AG04450 (cell line): Measurements from ENCODE around the gene CYGB. TPM values are rescaled to one million over a fixed set of nuclear protein-coding genes. Genes with fewer than 3 reads are reported as not detected.

Source experiments
- CTCF ChIA-PET: fragments of 300-600, 350-600 bp; formaldehyde crosslinking; extraction: SDS; loops from one replicate; lab custom pipeline; 2022; ENCODE audit warnings: antibody characterized with exemption, inconsistent platforms; lab: Charles Lee
- POLR2A ChIA-PET: fragments of 350-600 bp; formaldehyde crosslinking; extraction: SDS; loops from one replicate; lab custom pipeline; 2021; ENCODE audit warnings: antibody characterized with exemption, inconsistent platforms; lab: Yijun Ruan, JAX
- DNase-seq: peaks from one replicate; pipeline ENCODE4 v3.0.0-alpha.2; 2011; ENCODE audit warnings: low read depth, low spot score
- H3K27ac ChIP-seq: one replicate; pipeline ENCODE4 v1.5.1; 2012; ENCODE audit warnings: low read depth, low read length, control low read depth
- H3K27me3 ChIP-seq: one replicate; pipeline ENCODE4 v1.6.0; 2012; ENCODE audit warnings: low read length; ENCODE audit not compliant: control insufficient read depth, insufficient read depth
- H3K4me3 ChIP-seq: 2 replicates; pipeline ENCODE4 v1.5.1; 2011; ENCODE audit warnings: mild to moderate bottlenecking, low read depth, low read length, control low read depth
- H3K9me3 ChIP-seq: 2 replicates; pipeline ENCODE4 v1.5.1; 2012; ENCODE audit warnings: low read length; ENCODE audit not compliant: control insufficient read depth, insufficient read depth
- polyA plus RNA-seq: library from polyadenylated mRNA; depleted of rRNA; stranded (reverse); fragments of >200 nt; gene quantifications from 2 replicates; pipeline ENCODE4 v1.2.3, GENCODE V29; 2011
- TF ChIP-seq, protein P1 (sequence below): IDR thresholded peaks from 2 replicates; pipeline ENCODE4 v1.5.1; 2011; ENCODE audit warnings: low read depth, low read length, control low read depth, inconsistent platforms

CYGB gene
- polyA plus RNA-seq, 1 experiment, result 7.4 TPM

GRCh38 chr17:76506408-76507345 is 30.8 kb downstream of the CYGB start:
- H3K27ac ChIP-seq, result no peak overlapping the region

GRCh38 chr17:76504117-76504516 is 33.4 kb downstream of the CYGB start:
- Histone ChIP-seq H3K27me3 (peaks cover 5% of the 10 kb centered on the region), H3K4me3 (no peak overlapping the region), H3K9me3 (no peaks in the 10 kb centered on the region; the same call in 1 of the 2 replicates), H3K27ac (no peak overlapping the region)
- ChIA-PET POLR2A (no interaction called here), CTCF (interaction anchor here (0.6 to 6.6 kb wide), 9 partner anchors 21 to 167 kb away, joined by 3 to 121 read pairs (median 3); partner anchors contain the start of gene AANAT)
- no peak for DNase-seq
- TF ChIP-seq, protein P1, sequence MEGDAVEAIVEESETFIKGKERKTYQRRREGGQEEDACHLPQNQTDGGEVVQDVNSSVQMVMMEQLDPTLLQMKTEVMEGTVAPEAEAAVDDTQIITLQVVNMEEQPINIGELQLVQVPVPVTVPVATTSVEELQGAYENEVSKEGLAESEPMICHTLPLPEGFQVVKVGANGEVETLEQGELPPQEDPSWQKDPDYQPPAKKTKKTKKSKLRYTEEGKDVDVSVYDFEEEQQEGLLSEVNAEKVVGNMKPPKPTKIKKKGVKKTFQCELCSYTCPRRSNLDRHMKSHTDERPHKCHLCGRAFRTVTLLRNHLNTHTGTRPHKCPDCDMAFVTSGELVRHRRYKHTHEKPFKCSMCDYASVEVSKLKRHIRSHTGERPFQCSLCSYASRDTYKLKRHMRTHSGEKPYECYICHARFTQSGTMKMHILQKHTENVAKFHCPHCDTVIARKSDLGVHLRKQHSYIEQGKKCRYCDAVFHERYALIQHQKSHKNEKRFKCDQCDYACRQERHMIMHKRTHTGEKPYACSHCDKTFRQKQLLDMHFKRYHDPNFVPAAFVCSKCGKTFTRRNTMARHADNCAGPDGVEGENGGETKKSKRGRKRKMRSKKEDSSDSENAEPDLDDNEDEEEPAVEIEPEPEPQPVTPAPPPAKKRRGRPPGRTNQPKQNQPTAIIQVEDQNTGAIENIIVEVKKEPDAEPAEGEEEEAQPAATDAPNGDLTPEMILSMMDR, result peak; percentile 35

More at GRCh38 chr17:76506408-76507345, 30.8 kb downstream of the CYGB start:
- peaks cover 5% of the 10 kb centered on the region for H3K27me3 ChIP-seq
- CTCF ChIA-PET, result interaction anchor here (0.6 to 6.6 kb wide), 15 partner anchors 8 to 122 kb away, joined by 3 to 121 read pairs (median 4); partner anchors contain the start of genes AANAT and SPHK1
- no peaks in the 10 kb centered on the region; the same call in 1 of the 2 replicates for H3K9me3 ChIP-seq
- POLR2A ChIA-PET, result no interaction called here
- TF ChIP-seq, protein P1, result peak; percentile 87
- DNase-seq, result no peak
- H3K4me3 ChIP-seq, result no peak overlapping the region

DNA sequence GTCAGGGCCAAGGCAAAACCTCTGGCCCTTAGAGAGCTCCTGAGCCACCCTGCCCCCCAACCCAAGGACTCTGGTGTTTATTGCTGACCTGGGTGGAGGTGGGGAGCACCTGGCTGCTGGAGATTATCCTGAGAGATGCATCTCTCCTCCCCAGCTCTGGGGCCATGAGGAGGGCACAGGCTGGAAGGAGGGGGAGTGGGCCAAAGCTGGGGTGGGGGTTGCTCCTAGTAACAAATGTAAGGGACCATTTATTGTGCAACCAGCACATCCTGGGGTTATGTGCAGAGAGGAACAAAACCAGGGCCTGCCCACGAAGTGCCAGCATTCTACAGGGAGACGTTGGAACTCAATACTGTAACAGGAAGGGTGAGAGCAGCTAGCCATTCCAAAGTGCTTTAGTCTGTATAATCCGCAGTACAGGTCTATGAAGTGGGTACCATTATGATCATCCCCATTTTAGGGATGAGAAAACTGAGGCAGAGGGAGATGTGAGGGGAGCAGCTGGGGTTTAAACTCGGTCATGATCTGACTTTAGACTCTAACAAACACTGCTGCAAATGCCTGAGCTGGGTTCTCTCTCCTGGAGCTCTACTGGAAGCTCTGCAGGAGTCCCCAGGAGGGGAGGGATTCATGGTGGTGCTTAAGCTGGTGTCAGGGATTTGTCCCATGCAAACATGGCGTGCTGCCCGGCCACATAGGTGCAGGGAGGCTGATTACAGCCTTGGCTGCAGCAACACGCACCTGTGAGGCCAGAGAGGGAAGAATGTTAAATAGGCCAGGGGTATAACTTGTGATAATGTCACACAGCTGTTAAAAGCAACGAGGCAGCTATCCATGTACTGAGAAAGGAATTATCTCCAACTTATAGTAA is 34.9 kb downstream of the CYGB start:
- no peak for DNase-seq
- H3K27me3 ChIP-seq, result no peaks in the 10 kb centered on the region
- H3K4me3 ChIP-seq, result no peak overlapping the region
- no peak overlapping the region for H3K27ac ChIP-seq
- CTCF ChIA-PET, result interaction anchor here (0.6 to 3.2 kb wide), 7 partner anchors 36 to 240 kb away, joined by 3 to 20 read pairs (median 4); partner anchors contain the start of gene AANAT
- H3K9me3 ChIP-seq, result no peaks in the 10 kb centered on the region; the same call in 1 of the 2 replicates
- POLR2A ChIA-PET, result interaction anchor here (0.9 kb wide), 1 partner anchor 8 kb away, joined by 7 read pairs; no protein-coding TSS in a partner anchor
- TF ChIP-seq, protein P1, result no peak

DNA sequence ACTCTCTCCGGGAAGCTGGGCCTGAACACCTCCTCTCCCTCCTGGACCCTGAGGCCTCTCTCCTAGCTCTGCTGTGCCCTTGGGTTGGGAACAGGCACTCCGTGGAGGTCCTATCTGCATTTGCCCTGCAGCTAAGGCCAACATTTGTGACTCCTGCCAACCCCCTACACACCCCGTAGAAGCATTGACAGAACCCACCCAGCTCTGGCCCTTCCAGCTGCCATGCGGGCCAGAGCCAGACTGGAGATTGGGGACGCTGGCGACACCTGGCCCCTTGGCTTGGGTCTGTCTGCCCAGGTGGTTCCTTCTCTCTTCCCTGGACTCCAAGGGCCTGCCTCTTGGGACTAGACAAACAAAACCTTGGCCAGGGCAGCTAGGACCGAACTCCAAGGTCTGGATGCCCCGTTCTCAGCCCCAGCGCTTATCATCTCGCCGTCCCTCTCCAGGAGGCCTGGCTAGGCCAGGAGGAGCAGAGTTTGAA is 35.6 kb downstream of the CYGB start:
- H3K27me3 ChIP-seq, result no peaks in the 10 kb centered on the region
- CTCF ChIA-PET, result interaction anchor here (0.7 to 3.2 kb wide), 4 partner anchors 35 to 240 kb away, joined by 3 to 20 read pairs (median 10); partner anchors contain the start of gene AANAT
- peak overlapping the region; percentile 47 for H3K27ac ChIP-seq
- peak overlapping the region; percentile 66 for H3K4me3 ChIP-seq
- DNase-seq, result no peak
- no peaks in the 10 kb centered on the region; the same call in 1 of the 2 replicates for H3K9me3 ChIP-seq
- TF ChIP-seq, protein P1, result no peak
- POLR2A ChIA-PET, result interaction anchor here (0.9 kb wide), 1 partner anchor 9 kb away, joined by 7 read pairs; no protein-coding TSS in a partner anchor
